GM18519 (cell line): Measurements from ENCODE around the gene MAT2A.
"Not testable (repeated sequence)": the region's sequence is repeated elsewhere in the genome, so short reads cannot be mapped to it uniquely, and the experiment has no call there.

Source experiments
- ATAC-seq: cut with Tn5 transposase; IDR thresholded peaks from one replicate; pipeline ENCODE4 v1.9.1; 2021; ENCODE audit warnings: mild to moderate bottlenecking, moderate library complexity; ENCODE audit not compliant: unreplicated experiment, low FRiP score

The MAT2A gene

GRCh38 chr2:85547089-85547858 is 8.3 kb downstream of the MAT2A start:
- ATAC-seq, result no peak

GRCh38 chr2:85547859-85548607 is 9.1 kb downstream of the MAT2A start:
- no peak for ATAC-seq

GRCh38 chr2:85548608-85548900 is 9.6 kb downstream of the MAT2A start:
- no peak for ATAC-seq

GRCh38 chr2:85549095-85549494 is 10.1 kb downstream of the MAT2A start:
- ATAC-seq, result no peak

GRCh38 chr2:85549826-85550225 is 10.9 kb downstream of the MAT2A start:
- no peak for ATAC-seq

GRCh38 chr2:85550486-85550885 is 11.5 kb downstream of the MAT2A start:
- ATAC-seq, result no peak

GRCh38 chr2:85551698-85552678 is 13.0 kb downstream of the MAT2A start:
- peak; percentile 42 for ATAC-seq

GRCh38 chr2:85553184-85553583 is 14.2 kb downstream of the MAT2A start:
- no peak for ATAC-seq

GRCh38 chr2:85554980-85555612 is 16.1 kb downstream of the MAT2A start:
- ATAC-seq, result no peak

- ATAC-seq, result no peak
Observed at GRCh38 chr2:85557130-85557529, 18.2 kb downstream of the MAT2A start.

- ATAC-seq, result no peak
Observed at GRCh38 chr2:85558160-85558559, 19.2 kb downstream of the MAT2A start.

- not testable (repeated sequence) for ATAC-seq
Observed at GRCh38 chr2:85560403-85560726, 21.4 kb downstream of the MAT2A start.

- ATAC-seq, result no peak
Observed at GRCh38 chr2:85560812-85561279, 21.9 kb downstream of the MAT2A start.

GRCh38 chr2:85561280-85562212 is 22.6 kb downstream of the MAT2A start, which contains the start of gene GGCX:
TSS of gene GGCX (minus strand) at chr2:85561493. CDS start at chr2:85561428, 65 bp downstream.
- ATAC-seq, result peak; percentile 82

GRCh38 chr2:85564144-85564563 is 25.2 kb downstream of the MAT2A start:
- ATAC-seq, result no peak

GRCh38 chr2:85566265-85566664 is 27.3 kb downstream of the MAT2A start:
- ATAC-seq, result no peak

- ATAC-seq, result no peak
Observed at GRCh38 chr2:85575739-85576138, 36.8 kb downstream of the MAT2A start.

GRCh38 chr2:85577063-85577385 is 38.1 kb downstream of the MAT2A start:
- no peak for ATAC-seq
